PC-3 (cell line): ENCODE results near the gene TIMM29.

Experiments used
- EZH2phosphoT487 ChIP-seq: fragments of 300-600 bp; sonication (generic); IDR thresholded peaks from 2 replicates; pipeline ENCODE4 v1.6.1; 2018; ENCODE audit warnings: mild to moderate bottlenecking, antibody characterized with exemption, low read length, borderline replicate concordance
- TF ChIP-seq, protein P1 (sequence below): fragments of 300-600 bp; sonication (generic); conservative IDR thresholded peaks from 2 replicates; pipeline ENCODE4 v1.5.1; 2017; ENCODE audit warnings: antibody characterized with exemption, low read depth, mild to moderate bottlenecking, low read length

DNA sequence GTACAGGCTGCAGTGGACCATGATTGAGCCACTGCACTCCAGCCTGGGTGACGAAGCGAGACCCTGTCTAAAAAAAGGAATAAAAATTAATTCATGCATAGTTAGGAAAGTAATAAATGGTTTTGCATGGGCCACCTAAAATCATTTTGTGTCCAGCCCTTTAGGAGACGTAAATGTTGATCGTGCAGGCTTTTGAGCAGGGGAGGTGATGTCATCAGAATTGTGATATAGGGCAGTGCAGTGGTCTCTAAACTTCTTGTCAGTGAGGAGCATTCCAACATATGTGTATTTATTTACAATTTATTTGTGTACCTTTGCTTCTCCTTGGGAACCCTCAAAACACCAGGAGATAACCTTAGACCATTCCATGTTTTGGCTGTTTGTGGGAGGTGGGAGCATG is 35.3 kb downstream of the TIMM29 start:
- TF ChIP-seq, protein P1, sequence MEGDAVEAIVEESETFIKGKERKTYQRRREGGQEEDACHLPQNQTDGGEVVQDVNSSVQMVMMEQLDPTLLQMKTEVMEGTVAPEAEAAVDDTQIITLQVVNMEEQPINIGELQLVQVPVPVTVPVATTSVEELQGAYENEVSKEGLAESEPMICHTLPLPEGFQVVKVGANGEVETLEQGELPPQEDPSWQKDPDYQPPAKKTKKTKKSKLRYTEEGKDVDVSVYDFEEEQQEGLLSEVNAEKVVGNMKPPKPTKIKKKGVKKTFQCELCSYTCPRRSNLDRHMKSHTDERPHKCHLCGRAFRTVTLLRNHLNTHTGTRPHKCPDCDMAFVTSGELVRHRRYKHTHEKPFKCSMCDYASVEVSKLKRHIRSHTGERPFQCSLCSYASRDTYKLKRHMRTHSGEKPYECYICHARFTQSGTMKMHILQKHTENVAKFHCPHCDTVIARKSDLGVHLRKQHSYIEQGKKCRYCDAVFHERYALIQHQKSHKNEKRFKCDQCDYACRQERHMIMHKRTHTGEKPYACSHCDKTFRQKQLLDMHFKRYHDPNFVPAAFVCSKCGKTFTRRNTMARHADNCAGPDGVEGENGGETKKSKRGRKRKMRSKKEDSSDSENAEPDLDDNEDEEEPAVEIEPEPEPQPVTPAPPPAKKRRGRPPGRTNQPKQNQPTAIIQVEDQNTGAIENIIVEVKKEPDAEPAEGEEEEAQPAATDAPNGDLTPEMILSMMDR = no peak
- TF ChIP-seq EZH2phosphoT487 = no peak
